Middle frontal gyrus (tissue), 1 donor: ENCODE results near the gene FAF1.
A peak's percentile ranks its signal among the peaks of the same experiment; 100 is the strongest.
"Not testable (repeated sequence)": the region's sequence is repeated elsewhere in the genome, so short reads cannot be mapped to it uniquely, and the experiment has no call there.

Experiments
- DNase-seq: peaks from one replicate; pipeline ENCODE4 v3.0.0-alpha.2; 2015; ENCODE audit warnings: low spot score; ENCODE audit errors: extremely low spot score

FAF1 gene

DNA sequence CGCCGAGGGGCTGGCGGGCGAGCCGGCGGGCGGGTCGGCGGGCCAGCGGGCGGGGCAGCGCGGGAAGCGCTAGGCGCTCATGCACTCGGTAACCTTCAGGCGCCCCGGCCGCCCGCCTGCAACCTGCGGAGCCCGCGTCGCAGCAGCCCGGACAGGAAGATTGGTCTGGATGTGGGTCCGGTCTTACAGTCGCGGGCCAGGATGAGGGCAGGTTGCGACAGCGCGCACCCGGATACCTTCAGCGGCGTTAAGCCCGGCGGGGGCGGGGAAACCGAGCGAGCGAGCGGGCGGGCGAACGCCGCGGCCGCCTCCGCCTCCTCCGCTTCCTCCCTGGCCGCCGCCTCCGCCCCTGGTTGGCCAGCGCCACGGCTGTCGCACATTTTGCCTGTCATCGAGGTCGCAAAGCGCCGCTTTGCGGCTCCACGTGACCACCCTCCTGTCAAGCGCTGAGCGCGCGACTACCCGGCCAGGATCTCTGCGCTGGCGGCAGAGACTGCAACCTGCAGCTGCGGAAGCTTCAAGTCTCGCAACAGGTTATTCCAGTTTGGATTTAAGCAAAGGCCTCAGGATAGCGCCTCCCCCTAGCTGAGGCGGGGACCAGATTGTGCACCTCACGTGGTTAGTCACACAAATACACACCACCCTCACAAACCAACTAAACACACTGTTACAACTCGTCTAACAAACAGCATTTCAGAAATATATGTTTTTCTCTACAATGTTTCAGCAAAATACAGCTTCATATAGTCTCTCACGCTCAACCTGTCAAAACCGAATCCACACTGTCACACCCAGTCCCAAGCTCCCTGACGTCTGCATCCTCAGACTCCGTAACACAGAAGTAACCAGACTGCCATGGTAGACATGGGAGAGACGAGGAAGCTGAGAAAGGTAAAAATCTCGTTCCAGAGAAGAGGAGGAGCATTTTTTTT, at the start of gene FAF1:
Gene FAF1, minus strand, starts transcription at position 355 of the 932 bp plus-strand sequence. CDS start 456 bp downstream, outside the sequence.
- peak; percentile 93 for DNase-seq

DNA sequence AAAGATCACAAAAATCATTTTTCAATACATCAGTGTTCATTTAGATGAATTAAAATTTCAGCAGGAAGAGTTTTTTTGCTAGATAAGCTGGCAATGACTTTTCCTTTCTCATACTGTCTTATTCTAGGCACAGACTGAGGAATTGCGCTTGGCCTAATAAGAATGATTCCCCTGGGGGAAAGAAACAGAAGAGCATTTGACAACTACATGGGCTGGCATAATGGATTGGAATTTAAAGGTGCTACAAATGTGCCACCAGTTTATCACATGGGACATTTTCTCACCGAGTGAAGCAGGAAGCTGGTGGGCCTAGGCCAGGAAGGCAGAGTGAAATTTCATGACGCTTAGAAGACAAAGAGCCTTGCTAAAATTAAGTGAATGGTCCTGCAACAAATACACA, 49.3 kb upstream of the FAF1 start:
- no peak for DNase-seq

DNA sequence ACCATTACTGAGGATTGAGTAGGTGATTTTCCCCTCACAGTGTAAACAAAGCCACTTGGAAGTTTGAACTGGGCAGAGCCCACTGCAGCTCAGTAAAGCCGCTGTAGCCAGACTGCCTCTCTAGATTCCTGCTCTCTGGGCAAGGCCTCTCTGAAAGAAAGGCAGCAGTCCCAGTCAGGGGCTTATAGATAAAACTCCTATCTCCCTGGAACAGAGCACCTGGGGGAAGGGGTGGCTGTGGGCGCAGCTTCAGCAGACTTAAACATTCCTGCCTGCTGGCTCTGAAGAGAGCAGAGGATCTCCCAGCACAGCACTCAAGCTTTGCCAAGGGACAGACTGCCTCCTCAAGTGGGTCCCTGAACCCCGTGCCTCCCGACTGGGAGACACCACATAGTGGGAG, 45.5 kb upstream of the FAF1 start:
- DNase-seq, result not testable (repeated sequence)

DNA sequence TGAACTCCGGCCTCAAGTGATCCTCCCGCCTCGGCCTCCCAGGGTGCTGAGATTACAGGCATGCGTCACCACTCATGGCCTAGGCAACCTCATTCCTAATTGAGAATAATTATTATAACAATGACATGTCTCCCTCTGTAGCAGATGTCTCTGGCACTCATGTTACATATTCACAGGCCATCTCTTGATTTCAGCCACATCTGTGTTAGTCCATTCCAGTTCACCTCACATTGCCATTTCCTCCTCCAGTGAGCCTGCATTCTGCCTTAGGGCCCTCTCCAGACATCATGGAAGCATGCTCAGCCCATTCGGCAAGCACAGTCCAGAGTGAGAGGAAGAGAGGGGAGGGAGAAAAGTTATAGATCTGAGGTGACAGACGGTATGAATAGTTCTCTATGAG, 42.4 kb upstream of the FAF1 start:
- no peak for DNase-seq

DNA sequence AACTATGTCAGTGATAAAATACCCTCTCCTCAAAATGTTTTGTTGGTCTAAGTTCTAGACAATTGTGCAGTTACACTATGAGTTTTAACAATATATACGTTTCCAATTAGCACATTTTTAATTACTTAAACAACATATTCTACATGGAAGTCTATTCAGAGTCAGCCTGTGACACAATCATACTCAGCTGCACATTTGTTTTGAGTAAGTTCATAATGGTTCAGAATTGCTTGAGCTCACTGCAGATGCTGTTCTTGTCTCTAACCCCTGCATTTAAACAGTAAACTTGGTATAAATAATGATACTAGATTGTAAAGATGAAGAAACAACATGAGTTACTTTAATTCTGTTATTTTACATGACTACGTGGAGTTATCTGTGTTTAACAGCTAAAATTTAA, 40.6 kb upstream of the FAF1 start:
- DNase-seq, result no peak

- no peak for DNase-seq
These were observed 40.1 kb upstream of the FAF1 start for GRCh38 chr1:51000160-51000559.

GRCh38 chr1:50999375-50999774, 39.3 kb upstream of the FAF1 start:
- DNase-seq, result not testable (repeated sequence)

- no peak for DNase-seq
These were observed 36.0 kb upstream of the FAF1 start for GRCh38 chr1:50996083-50996482.

- DNase-seq, result no peak
These were observed 35.6 kb upstream of the FAF1 start for GRCh38 chr1:50995651-50996050.

- DNase-seq, result no peak
These were observed 34.9 kb upstream of the FAF1 start for GRCh38 chr1:50994997-50995396.

DNA sequence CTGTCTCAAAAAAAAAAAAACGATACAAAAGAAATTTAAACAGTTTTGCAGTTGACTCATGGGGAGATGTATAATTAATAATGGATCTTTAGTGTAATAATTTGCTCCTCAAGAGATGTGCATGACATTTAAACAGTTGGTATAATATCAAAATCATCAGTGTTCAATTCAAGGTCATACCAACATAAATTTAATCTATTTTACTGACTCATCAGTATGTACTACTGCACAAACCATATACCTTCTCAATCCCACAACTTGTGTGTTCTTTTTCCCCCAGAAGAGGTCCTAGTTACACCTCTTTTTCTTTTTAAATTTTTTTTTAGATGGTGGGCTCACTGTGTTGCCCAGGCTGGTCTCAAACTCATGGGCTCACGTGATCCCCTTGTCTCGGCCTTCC, 33.6 kb upstream of the FAF1 start:
- DNase-seq, result no peak

GRCh38 chr1:50992532-50993318, 32.7 kb upstream of the FAF1 start:
- no peak for DNase-seq

DNA sequence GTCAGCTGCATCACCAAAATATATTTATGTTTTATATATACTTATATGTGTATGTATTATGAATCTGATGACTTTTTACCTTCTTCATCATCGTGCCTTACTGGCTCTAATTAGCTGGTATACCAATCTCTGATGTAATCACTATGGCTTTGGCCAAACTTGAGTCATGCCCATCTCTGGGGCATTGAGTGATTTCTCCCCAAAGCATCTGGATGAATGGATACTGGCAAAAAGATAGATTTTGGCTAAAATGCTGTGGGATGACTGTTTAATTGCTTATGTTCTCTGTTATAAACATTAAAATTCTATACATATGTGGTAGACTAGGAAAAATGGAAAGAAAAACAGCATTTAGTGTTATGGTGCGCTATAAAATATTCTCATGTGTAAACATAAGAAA, 29.6 kb upstream of the FAF1 start:
- no peak for DNase-seq

- no peak for DNase-seq
These were observed 26.6 kb upstream of the FAF1 start for GRCh38 chr1:50986653-50987052.

DNA sequence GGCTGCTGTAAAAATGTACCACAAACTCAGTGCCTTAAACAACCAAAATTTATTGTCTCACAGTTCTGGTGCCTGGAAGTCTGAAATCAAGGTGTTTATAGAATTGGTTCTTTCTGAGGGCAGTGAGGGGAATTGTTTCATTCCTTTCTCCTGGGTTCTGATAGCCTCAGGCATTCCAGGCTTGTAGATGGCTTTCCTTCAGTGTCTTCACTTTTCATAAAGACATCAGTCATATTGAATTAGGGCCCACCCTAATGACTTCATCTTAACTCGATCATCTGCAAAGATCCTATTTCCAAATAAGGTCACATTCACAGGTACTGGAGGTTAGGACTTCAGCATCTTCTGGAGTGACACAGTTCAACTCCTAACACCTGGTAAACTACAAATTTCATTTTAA, 25.0 kb upstream of the FAF1 start:
- DNase-seq, result no peak

- no peak for DNase-seq
These were observed 23.2 kb upstream of the FAF1 start for GRCh38 chr1:50983219-50983802.

DNA sequence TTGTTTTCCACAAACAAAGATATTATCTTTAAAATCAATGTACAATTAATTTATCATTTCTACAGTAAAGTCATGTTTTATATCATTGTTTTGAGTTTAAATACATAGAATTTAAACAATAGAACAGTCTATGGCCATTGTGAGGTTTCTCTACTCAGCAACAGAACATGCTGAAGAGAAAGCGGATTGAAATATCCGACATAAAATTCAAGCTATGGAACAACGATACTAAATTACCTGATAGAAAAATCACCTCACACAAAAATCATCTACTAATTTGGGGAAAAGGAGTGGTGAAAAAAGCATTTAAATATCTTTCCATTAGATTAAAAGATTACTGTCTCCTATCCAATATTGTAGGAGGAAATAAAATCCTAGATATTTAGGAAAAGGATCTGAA, 22.5 kb upstream of the FAF1 start:
- no peak for DNase-seq

DNA sequence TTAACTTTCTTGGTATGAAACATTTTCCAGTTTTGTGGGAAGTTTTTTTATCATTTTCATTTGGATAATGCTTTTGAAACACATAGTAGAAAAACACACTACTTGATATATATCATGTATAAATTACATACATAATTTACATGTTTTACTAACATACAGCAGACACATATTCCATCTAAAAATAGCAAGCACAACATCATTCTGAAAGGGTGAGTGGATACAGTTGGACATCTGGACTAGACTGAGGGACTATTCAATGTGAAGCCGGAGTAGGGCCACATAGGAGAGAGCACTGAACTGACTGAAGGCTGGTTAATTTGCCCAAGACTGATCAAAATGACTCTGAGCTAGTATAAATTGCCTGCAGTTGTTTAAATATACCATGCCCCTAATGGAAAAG, 21.7 kb upstream of the FAF1 start:
- DNase-seq, result no peak

- DNase-seq, result no peak
These were observed 20.4 kb upstream of the FAF1 start for GRCh38 chr1:50980505-50980904.

DNA sequence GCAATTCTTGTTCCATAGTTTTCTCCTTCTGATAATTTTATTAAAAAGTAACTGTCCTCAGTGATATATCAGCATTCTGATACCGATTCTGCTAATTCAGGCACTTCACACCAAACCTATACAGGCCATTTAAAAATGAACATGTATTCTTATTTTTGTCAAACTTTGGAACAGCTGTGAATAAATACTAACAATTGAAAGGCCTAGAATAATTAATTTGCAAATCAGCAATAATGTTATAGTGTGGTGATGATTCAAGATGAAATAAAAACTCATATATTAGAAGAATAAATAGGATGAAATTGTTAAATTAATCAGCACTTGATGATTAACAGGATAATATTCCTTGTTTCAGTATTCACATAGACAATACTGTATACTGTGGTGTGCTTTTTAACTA, 19.9 kb upstream of the FAF1 start:
- DNase-seq, result no peak

- DNase-seq, result no peak
These were observed 19.1 kb upstream of the FAF1 start for GRCh38 chr1:50978852-50979781.
